Liver (tissue), 3 donors: ENCODE data around the gene ITFG1.

Experiments used
- ATF3 ChIP-seq: IDR thresholded peaks from 2 replicates; pipeline ENCODE4 v1.6.1; 2016; ENCODE audit warnings: antibody characterized with exemption
- CTCF ChIP-seq: fragments of 150-350 bp; IDR thresholded peaks from 2 replicates; pipeline ENCODE4 v1.5.1; 2017; ENCODE audit warnings: improper control_type of control experiment, low read depth, low read length; ENCODE audit not compliant: missing input control
- FOXA1 ChIP-seq: IDR thresholded peaks from 2 replicates; pipeline ENCODE4 v1.6.1; 2016; ENCODE audit warnings: antibody characterized with exemption
- GABPA ChIP-seq, 2 donors: IDR thresholded peaks in 1 of 2; conservative IDR thresholded peaks in 1 of 2; 2 replicates each; pipeline ENCODE4 v1.6.1; 2016; ENCODE audit warnings: antibody characterized with exemption in 2 of 2, mild to moderate bottlenecking in 1 of 2, moderate library complexity in 1 of 2
- HNF4A ChIP-seq, 2 donors: conservative IDR thresholded peaks; 2 replicates each; pipeline ENCODE4 v1.6.1; 2016; ENCODE audit warnings: antibody characterized with exemption in 2 of 2, mild to moderate bottlenecking in 2 of 2
- JUND ChIP-seq, 2 donors: IDR thresholded peaks; 2 replicates each; pipeline ENCODE4 v1.6.1; 2016; ENCODE audit warnings: antibody characterized with exemption in 2 of 2
- MAX ChIP-seq: IDR thresholded peaks from 2 replicates; pipeline ENCODE4 v1.6.1; 2016; ENCODE audit warnings: antibody characterized with exemption
- RAD21 ChIP-seq, 2 donors: IDR thresholded peaks; 2 replicates each; pipeline ENCODE4 v1.6.1; 2016; ENCODE audit warnings: antibody characterized with exemption in 2 of 2, mild to moderate bottlenecking in 2 of 2
- REST ChIP-seq: IDR thresholded peaks from 2 replicates; pipeline ENCODE4 v1.6.1; 2016; ENCODE audit warnings: antibody characterized with exemption, mild to moderate bottlenecking
- RXRA ChIP-seq, 2 donors: IDR thresholded peaks; 2 replicates each; pipeline ENCODE4 v1.6.1; 2017 to 2018; ENCODE audit warnings: antibody characterized with exemption in 2 of 2, mild to moderate bottlenecking in 1 of 2
- SP1 ChIP-seq: IDR thresholded peaks from 2 replicates; pipeline ENCODE4 v1.6.1; 2018; ENCODE audit warnings: antibody characterized with exemption, mild to moderate bottlenecking
- YY1 ChIP-seq: IDR thresholded peaks from 2 replicates; pipeline ENCODE4 v1.6.1; 2016; ENCODE audit warnings: antibody characterized with exemption, mild to moderate bottlenecking
- ZBTB33 ChIP-seq: IDR thresholded peaks from 2 replicates; pipeline ENCODE4 v1.6.1; 2016; ENCODE audit warnings: antibody characterized with exemption
- donor health status: healthy.
- donor health status: healthy.

GRCh38 chr16:47375423-47375822, 85.4 kb downstream of the ITFG1 start:
- no peak for TF ChIP-seq CTCF
- TF ChIP-seq ATF3: no peak
- TF ChIP-seq JUND (IDR thresholded peaks at IDR 0.05): no peak
- TF ChIP-seq REST: no peak
- no peak for TF ChIP-seq ZBTB33
- no peak for TF ChIP-seq MAX
- no peak for TF ChIP-seq RAD21 (IDR thresholded peaks at IDR 0.05)
- no peak for TF ChIP-seq HNF4A (conservative IDR thresholded peaks at IDR 0.05)
- TF ChIP-seq YY1: no peak
- TF ChIP-seq RXRA (IDR thresholded peaks at IDR 0.05): no peak
- no peak for TF ChIP-seq FOXA1
- TF ChIP-seq SP1: no peak
- TF ChIP-seq GABPA (IDR thresholded peaks at IDR 0.05 in 1 of 2, conservative IDR thresholded peaks at IDR 0.05 in 1 of 2): no peak
